ENCODE results near the gene FOXN4.

The FOXN4 gene

DNA sequence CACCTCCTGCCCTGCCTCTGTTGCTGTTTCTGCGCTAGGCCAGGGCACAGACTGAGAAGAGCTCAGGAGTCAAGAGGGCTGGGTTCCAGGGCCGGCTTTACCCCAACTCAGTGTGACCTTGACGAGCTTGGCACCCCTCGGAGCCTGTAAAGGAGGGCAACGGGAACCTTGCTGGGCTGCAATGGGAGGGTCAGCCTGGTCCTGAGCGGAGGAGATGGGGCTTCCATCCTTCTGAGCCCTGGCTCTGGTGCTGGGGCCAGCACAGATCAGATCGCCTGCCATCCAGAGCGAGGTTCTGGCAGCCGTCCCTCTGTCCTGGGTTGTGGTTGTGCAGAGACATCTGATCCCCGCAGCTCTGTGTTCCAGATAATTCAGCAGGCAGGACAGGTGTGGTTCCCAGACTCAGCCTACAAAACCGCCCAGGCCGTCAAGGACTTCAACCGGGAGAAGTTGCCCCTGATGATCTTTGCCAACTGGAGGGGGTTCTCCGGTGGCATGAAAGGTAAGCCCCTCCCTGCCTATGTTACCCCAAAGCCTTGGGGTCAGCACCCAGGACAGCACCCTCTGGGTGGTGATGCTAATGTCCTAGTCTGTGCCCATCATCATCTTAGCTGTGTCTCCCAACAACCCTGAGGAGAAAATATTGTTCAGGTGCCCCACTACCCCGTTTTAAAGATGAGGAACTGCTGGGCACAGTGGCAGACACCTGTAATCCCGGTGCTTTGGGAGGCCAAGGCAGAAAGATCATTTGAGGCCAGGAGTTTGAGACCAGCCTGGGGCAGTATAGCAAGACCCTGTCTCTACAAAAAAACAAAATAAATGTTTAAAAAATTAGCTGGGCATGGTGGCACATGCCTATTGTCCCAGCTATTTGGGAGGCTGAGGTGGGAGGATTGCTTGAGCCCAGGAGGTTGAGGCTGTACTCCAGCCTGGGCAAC lies 50.2 kb downstream of the FOXN4 start:
- DNase-seq (ENCODE audit: low spot score), result no peak

DNA sequence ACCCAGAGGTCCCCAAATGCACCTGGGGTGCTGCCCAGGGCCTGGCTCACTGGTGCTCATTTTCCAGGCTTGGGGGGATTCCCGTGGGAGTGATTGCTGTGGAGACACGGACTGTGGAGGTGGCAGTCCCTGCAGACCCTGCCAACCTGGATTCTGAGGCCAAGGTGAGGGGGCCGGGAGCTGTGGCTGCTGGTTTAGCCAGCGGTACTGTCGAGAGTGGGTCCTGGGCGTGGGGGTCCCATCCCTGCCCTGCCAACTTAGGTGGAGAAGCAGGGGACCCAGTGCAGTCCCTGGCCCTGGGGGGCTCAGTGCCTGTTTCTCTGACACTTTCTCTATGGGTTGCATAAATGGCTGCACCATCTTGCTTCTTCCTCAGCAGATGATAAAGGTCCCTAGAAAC lies 50.9 kb downstream of the FOXN4 start:
- DNase-seq (ENCODE audit: low spot score), result no peak

DNA sequence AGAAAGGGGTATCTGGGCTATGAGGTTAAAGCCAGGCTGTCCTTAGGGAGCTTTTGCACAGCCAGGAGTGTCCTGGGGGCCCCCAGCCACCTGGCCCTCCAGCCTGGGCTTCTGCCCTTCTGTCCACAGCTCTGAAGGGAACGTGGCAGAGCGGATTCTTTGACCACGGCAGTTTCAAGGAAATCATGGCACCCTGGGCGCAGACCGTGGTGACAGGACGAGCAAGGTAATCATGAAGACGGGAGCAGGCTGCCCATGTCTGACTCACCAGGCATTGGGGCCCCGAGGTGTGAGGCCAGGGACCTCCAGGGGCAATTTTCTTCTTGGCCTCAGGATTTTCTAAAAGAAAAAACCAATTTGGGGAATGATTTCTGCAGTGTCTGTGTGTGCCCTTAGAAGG lies 53.1 kb downstream of the FOXN4 start:
- DNase-seq (ENCODE audit: low spot score), result no peak

DNA sequence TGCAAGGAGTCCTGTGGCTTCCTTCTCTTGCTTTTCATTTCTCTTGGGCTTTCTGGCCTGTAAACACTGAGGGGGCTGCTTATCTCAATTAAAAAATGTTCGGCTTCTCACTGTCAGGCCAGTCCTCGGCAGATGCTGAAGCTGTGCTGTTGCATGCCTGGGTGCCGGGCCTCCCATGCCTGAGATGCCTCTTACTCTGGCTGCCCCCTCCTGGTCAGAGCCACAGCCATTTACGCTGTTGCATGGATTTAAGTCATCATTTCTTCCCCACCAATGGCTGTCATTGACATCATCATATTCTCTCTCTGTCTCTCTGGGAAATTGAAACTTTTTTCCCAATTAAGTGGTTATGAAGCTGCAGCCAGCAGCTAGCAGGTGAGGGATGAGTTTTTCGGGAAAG lies 53.7 kb downstream of the FOXN4 start:
- DNase-seq (ENCODE audit: low spot score), result no peak

DNA sequence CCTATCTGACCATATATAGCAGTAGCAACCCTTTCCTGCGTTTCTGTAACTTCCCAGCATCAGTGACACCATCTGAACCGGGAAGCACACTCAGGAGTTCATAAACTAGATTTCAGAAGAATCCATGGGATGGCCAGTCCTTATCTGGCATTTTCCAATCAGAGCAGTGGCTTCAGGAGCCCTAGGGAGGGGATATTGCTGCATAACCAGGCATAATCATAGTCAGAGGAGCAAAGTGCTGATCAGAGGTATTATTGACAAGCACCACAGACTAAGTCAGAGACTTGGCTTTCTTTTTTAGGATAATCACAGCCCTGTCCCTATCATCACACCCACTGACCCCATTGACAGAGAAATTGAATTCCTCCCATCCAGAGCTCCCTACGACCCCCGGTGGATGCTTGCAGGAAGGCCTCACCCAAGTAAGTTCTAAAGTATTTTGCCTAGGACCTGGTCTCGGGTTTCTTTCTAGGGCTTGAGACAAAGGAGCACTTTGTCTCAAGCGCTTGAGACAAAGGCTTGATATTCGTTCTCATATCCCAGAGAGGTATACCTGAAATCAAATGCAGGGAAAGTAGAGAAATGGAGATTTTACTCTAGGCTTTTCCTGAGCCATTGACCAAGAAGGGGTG lies 55.1 kb downstream of the FOXN4 start:
- DNase-seq (ENCODE audit: low spot score), result no peak

DNA sequence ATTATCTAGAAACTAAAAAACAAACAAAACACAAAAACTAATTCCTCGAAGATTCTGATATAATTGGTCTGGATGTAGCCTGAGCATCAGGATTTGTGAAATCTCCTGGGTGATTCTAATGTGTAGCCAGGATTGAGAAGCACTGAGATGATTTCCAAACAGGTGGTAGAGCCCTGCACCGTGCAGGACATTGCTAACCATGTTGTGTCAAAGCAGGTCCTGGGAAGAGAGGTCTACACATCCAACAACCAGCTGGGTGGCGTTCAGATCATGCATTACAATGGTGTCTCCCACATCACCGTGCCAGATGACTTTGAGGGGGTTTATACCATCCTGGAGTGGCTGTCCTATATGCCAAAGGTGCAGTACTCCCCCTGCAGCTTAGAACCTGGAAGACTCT lies 56.3 kb downstream of the FOXN4 start:
- no peak for DNase-seq (ENCODE audit: low spot score)

DNA sequence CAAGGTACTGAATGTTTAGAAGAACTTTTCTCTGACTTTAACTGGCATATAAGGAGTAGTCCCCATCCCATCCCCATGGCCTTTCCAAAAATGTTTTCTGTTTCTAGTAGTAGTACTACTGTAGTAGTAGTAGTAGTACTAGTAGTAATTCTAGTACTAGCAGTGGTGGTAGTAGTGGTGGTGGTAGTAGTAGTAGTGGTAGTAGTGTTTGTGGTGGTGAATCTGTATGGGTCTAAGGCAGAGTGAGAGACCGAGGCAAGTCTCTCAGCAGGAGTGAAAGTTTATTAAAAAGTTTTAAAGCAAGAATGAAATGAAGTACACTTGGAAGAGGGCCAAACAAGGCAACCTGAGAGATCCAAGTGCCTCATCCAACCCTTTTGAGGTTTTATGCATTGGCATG lies 58.6 kb downstream of the FOXN4 start:
- DNase-seq (ENCODE audit: low spot score), result no peak

DNA sequence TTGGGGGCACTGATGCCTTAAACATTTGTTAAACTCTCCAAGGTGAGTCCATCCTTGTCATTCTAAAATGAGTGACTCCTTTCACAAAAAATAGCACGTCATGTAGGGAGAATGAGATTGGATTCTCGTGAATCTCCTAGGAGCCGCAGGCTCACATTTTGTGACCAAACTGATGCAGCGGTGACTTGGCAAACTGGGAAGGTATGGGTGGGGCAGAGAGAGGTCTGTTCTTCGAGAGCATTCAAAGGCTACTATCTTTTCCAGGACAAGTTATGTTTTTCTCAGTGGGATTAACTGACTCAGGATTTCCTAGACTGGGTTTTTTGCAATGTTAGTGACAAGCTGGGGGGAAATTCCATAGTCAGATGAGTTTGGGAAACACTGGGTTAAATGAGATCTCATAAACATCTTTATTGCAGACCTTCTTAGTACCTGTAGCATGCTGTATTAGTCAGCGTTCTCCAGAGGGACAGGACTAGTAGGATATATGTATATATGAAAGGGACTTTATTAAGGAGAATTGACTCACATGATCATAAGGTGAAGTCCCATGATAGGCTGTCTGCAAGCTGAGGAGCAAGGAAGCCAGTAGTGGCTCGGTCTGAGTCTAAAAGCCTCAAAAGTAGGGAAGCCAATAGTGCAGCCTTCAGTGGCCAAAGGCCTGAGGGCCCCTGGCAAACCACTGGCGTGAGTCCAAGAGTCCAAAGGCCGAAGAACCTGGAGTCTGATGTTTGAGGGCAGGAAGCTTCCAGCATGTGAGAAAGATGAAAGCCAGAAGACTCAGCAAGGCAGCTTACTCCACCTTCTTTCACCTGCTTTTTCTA lies 61.0 kb downstream of the FOXN4 start:
- DNase-seq (ENCODE audit: low spot score), result no peak

DNA sequence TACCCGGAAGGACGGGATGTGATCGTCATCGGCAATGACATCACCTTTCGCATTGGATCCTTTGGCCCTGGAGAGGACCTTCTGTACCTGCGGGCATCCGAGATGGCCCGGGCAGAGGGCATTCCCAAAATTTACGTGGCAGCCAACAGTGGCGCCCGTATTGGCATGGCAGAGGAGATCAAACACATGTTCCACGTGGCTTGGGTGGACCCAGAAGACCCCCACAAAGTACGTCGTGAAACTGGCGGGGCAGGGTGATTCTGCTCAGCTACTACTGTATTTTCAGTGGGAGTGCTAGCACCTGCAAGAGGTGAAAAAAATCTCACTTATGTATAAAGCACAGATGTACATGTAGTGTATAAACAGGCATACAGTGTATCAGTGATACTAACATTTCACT lies 62.9 kb downstream of the FOXN4 start:
- DNase-seq (ENCODE audit: low spot score), result no peak

DNA sequence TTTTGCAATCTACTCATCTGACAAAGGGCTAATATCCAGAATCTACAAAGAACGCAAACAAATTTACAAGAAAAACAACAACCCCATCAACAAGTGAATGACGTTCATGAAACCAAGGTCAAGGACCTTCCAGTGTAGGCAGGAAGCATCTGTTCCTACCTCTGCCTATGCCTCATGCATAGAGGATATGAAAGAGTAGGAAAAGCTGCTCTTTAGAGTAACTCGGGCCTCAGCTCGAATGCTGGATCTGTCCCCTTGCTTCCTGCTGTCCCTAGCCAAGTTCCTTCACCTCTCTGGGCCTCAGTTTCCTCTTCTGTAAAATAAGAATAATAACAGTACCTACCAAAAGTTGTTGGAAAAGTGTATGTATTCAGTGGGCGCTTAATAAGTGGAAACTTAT lies 65.0 kb downstream of the FOXN4 start:
- DNase-seq (ENCODE audit: low spot score), result no peak

DNA sequence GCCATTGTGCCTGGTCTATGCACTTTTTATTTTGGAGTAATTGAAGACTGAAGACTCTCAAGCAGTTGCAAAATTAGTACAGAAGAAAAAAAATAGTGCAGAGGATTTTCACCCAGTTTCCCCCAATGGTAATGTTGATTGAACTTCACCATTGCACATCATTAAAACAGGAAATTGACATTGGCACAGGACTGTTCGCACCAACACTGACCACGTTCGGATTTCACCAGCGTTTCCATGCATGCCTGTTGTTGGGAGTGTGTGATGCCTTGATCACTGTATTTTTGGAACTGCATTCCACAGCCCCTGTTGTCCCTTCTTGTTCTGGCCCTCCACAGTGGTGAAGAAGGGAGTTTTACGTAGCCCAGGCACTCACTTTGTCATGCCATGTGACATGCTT lies 67.1 kb downstream of the FOXN4 start:
- no peak for DNase-seq (ENCODE audit: low spot score)

DNA sequence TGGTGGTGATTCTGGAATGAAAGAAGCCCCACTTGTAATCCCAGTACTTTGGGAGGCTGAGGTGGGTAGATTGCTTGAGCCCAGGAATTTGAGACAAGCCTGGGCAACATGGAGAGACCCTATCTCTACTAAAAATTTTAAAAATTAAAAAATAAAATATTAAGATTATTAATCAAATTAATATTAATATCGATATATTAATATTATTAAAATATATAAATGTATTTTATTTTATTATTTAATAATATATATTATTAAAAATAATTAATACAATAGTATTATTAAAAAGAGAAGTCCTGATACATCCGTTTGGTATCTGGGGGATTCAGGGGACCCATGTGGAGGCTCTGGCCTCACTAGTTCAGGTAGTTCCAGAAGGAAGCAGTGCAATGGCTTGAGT lies 68.7 kb downstream of the FOXN4 start:
- no peak for DNase-seq (ENCODE audit: low spot score)

DNA sequence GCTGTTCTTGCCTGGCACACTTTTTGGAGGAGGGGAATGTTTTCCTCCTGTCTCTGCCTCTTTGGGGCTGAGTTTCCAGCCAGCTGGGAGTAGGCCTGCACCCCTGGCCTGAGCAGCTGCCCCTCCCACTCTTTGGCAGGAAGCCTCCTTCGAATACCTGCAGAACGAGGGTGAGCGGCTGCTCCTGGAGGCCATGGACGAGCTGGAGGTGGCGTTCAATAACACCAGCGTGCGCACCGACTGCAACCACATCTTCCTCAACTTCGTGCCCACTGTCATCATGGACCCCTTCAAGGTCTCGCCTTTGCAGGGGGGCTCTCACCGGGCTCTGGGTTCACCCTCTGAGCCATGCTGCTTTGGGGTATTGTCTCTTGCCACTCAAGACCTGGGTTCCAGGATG lies 69.4 kb downstream of the FOXN4 start:
- no peak for DNase-seq (ENCODE audit: low spot score)

DNA sequence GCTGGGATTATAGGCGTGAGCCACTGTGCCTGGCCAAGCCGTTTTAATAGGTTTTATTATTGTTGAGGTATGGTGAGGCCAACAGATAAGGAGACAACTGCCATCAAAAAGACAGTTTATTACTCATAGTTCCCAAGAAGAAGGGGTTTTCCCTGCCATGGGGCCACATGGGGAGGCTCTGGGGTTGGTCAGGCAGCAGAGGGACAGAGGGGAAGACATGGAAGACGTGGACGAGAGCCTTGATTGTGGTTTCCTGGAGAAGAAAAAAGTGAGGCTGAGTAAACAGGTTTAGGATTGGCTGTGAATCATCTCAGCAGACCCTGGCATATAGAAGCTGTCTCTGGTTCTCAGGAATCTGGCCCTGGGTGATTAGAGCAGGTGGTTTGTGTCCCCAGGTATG lies 69.9 kb downstream of the FOXN4 start:
- DNase-seq (ENCODE audit: low spot score), result no peak

DNA sequence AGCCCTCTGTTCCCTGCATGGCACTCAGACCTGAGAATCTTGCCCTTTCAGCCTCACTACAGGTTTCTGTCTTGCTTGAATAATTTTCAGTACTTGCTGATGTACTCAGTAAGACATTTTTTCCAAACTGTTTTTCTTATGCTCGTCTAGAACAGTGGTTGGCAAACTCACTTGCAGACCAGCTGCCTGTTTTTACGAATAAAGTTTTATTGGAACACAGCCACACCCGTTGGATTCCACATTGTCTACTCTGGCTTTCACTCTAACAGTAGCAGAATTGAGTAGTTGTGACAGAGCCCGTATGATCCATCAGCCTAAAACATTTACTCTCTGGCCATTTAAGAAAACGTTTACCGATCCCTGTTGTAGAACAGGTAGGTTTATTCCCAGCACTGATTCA lies 72.8 kb downstream of the FOXN4 start:
- no peak for DNase-seq (ENCODE audit: low spot score)

DNA sequence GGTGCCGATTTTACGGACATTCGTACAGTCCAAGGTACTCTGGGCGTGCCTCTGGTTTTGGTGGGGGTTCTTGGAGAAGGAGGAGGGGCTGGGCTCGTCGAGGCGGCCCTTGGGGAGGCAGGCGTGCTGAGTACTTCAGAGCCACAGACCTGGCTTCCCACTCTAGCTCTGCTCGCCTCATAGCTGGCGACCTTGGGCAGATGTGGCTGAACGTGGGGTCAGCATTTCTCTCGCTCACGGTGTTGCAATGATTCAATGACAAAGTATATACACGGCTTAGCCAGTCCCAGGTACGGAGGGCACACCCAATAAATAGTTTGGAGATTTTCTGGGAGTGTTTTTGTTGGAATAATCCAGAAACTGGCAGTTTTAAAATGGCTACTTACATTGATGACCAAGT lies 75.1 kb downstream of the FOXN4 start:
- no peak for DNase-seq (ENCODE audit: low spot score)

DNA sequence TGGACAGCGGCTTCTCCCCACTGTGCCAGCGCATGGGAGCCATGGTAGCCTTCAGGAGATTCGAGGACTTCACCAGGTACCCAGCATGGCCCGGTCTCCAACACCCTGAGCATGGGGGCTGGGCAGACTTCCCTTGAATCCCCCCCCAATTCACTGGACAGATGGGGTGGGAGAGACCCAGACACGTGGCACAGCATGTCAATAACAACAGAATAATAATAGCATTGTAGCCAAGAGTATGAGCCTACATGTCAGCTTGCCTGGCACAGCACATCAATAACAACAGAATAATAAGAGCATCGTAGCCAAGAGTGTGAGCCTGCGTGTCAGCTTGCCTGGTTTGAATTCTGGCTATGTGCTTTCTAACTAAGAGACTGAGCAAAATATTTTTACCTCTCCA lies 76.4 kb downstream of the FOXN4 start:
- no peak for DNase-seq (ENCODE audit: low spot score)

DNA sequence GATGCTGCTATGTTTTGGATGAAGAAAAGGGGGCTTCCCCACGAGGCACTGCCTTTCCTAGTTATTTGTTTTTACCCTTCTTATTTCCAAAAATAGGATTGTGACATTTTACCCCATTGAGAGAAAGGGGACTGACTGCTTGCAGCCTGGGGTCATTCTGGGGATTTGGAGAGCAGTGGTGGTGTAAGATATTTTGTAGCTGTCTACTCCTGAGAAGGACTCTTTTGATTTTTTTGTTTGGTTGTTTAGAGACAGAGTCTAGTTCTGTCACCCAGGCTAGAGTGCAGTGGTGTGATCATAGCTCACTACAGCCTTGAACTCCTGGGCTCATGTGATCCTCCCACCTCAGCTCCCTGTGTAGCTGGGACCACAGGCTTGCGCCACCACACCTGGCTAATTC lies 78.9 kb downstream of the FOXN4 start:
- DNase-seq (ENCODE audit: low spot score), result no peak

DNA sequence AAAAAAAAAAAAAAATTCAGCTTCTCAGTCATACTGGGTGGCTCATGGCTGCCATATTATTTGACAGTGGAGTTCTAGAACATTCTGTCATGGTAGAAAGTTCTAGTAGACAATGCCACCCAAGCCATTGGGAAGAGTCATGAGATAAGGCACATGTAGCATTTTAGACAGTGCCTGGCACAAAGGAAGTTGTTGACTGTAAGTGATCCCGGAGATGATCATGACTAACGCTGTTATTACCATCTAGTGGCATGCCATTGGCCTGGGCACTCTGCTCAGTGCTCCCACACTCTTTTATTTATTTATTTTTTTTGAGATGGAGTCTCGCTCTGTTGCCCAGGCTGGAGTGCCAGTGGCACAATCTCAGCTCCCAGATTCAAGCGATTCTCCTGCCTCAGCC lies 80.4 kb downstream of the FOXN4 start:
- no peak for DNase-seq (ENCODE audit: low spot score)
